HFF-Myc (cell line): Measurements from ENCODE around the gene KRT80.

Experiments
- DNase-seq: peaks from one replicate; pipeline ENCODE4 v3.0.0-alpha.2; 2011; ENCODE audit warnings: low read depth; ENCODE audit errors: extremely low read depth
- H3K4me3 ChIP-seq: replicated peaks from 2 replicates; pipeline ENCODE4 v1.5.1; 2011; ENCODE audit warnings: low read depth, mild to moderate bottlenecking, control low read depth, low read length
- TF ChIP-seq, protein P1 (sequence below): IDR thresholded peaks from 2 replicates; pipeline ENCODE4 v1.5.1; 2012; ENCODE audit warnings: mild to moderate bottlenecking, low read depth, low read length, control low read depth; ENCODE audit errors: missing control alignments

The KRT80 gene

DNA sequence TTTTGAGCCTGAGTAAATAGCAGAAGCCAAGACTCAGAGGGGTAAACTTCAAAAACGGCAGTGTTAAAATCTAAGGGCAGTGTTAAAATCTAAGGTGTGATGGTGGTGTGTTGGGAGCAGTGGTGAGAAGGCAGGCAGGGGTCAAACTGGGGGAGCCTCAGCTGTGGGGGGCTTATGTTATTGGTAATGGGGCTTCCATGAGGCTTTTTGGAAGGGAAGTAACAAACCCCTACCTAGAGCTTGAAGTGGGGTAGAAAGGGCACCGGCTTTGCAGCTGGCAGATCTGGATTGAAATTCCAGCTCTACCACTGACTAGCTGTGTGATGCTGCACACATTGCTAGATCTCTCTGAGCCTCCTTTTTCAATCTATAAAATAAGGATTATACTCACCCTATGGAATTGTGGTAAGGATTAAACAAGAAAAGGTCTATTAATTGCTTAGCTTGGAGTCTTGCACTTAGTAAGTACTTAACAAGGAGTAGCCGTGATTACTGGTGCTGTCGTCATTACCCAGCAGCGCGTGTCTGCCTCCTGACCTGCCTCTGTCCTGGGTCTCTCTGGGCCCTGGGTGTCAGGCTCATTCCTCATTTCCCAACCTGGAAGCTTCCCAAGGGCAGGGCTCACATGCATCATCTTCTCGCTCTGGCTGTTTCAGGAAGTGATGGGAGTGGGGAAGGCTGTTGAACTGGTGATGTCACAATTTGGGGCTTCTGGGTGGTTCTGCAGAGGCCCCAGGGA lies 18.5 kb upstream of the KRT80 start:
- no peak for DNase-seq
- TF ChIP-seq, protein P1, sequence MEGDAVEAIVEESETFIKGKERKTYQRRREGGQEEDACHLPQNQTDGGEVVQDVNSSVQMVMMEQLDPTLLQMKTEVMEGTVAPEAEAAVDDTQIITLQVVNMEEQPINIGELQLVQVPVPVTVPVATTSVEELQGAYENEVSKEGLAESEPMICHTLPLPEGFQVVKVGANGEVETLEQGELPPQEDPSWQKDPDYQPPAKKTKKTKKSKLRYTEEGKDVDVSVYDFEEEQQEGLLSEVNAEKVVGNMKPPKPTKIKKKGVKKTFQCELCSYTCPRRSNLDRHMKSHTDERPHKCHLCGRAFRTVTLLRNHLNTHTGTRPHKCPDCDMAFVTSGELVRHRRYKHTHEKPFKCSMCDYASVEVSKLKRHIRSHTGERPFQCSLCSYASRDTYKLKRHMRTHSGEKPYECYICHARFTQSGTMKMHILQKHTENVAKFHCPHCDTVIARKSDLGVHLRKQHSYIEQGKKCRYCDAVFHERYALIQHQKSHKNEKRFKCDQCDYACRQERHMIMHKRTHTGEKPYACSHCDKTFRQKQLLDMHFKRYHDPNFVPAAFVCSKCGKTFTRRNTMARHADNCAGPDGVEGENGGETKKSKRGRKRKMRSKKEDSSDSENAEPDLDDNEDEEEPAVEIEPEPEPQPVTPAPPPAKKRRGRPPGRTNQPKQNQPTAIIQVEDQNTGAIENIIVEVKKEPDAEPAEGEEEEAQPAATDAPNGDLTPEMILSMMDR = no peak
- no peak overlapping the region for H3K4me3 ChIP-seq

DNA sequence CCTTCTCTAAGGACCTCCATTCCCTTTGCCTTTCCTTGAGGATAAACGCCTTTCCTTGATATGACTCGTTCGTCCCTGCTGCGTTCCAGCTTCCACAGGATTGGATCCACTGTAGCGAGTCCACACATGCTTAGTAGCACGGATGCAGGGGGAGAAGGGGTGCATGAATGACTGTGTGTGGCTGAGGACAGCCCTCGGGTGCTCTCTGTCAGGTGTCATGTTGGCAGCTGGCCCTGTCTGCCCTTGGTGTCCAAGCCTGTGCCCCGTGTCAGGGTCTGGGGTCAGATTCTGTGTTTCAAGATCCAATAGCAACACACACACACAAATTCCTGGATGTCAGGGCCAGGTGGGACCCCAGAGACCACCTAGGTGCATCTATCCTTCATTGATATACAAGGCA lies 17.5 kb upstream of the KRT80 start:
- DNase-seq = no peak
- no peak overlapping the region for H3K4me3 ChIP-seq
- TF ChIP-seq, protein P1 = no peak

DNA sequence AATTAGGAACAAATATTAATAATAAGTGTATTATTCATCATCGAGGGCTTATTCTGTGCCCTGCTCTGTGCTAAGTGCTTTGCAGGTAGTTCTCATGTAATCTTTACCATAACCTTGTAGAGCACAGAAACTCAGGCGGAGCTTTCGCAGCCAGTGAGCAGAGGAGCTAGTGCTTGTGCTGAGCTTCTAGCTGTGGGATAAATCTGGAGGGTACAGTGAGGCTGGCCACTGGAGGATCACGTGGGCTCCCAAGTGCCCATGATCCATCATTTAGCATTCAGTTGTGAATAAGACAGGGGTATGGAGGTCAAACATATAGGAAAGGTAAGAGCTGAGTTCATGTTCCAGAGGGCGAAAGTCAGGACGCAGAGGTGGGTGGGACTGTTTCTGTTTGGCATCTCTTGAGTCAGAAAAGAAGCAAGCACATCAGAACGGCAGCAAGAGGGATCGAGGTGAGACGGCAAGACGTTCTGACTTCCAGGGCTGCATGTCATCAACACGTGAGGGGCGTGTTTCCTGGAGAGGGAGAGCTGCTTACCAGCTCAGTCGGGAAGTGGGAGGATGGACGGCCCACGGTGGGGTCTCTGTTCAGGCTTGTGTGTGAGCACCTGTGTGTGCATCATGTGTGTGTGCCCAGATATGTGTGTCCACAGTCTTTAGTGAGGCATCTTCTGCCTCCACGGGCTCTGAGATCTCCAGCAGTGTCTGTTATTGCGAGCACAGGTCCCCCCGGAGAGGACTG lies 16.8 kb upstream of the KRT80 start:
- TF ChIP-seq, protein P1 = no peak
- no peak overlapping the region for H3K4me3 ChIP-seq
- DNase-seq = no peak

DNA sequence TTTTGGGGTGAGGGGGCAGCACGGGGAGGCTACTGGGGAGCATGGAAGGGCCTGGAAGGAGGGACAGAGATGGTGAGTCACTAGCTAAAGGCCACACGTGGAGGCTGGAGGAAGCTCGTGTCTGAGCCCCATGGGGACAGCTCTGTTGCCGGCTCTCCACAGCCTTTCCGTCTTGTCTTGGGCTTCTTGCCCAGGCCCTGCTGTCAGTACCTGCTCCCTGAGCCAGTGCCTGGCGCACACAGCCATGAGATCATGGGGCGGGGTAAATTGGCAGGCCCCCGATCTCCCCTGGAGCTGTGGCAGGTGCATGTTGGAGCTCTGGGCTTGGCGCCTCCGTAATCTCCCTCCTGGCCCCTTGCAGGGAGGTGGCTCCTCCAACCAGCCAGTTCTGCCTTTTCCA lies 16.1 kb upstream of the KRT80 start:
- TF ChIP-seq, protein P1 = no peak
- no peak for DNase-seq
- H3K4me3 ChIP-seq = no peak overlapping the region

DNA sequence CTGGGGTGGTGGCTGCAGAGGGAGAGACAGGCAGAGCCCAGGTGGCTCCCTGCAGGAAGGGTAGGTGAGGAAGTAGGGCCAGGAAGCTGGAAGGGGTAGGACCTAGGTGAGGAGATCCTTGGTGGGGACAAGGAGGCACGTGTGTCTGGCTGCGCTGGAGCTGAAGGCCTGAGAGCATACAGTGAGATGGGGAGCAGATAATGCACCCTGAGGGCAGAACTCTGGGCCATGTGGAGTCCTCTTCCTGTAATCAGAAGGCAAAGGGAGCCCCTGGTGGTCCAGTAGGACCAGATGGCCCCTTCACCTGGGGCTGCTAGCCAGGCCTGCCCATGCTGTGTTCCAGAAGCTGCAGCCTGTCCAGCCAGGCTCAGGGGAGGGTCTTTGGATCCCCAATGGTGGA lies 15.3 kb upstream of the KRT80 start:
- TF ChIP-seq, protein P1 = no peak
- no peak for DNase-seq

DNA sequence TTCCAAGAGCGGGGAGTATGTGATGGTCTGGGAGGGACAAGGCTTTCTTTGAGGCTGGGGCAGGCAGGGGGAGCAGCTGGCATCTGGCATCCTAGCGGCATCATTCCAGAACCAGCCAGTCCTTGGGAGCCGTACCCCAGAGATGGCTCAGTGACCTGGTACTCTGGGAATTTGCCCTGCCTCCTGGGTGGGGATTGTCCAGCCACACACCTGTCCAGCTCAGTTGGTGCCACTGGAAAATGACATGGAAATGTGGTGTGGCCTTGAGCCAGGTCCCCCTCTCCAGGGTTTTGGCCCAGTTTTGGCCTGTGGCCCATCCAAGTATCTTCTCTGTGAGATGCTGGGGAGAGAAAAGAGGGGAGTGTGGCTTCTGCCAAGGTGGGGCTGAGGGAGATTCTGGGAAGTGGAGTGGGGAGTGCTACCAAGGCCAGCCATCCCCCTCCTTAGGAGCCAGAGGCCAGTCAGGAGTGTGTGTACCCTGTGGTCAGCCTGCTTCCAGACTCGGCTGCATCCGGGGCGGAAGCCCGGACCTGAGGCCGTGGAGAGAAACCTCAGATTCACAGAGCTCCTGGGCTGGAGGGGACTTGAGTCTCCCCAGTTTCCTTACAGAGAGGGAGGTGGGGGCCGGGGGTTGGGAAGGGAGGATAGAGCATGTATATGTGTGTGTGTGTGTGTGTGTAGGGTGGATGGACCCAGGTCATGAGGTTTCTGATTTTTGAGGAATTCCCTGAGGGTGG lies 14.7 kb upstream of the KRT80 start:
- DNase-seq = no peak
- H3K4me3 ChIP-seq = no peak overlapping the region
- TF ChIP-seq, protein P1 = no peak

More for the DNA sequence above, 15.3 kb upstream of the KRT80 start:
- no peak overlapping the region for H3K4me3 ChIP-seq
